ENCODE results near the gene CCDC127. TPM values are rescaled to one million over a fixed set of nuclear protein-coding genes. Genes with fewer than 3 reads are reported as not detected.

Gene CCDC127
- total RNA-seq, 4 donors from 2014 or later, result 4.1 to 9.0 (median 7.2) TPM

GRCh38 chr5:191036-191948 is 26.7 kb downstream of the CCDC127 start, which contains the start of gene LRRC14B:
LRRC14B (plus strand) TSS chr5:191495; CDS start chr5:191539, 44 bp downstream.
- no peaks in the 10 kb centered on the region for H3K9me3 ChIP-seq
- H3K27me3 ChIP-seq, result no peaks in the 10 kb centered on the region
- H3K4me3 ChIP-seq, result peak within 1 kb of the TSS in 1 of 4 donors; percentile 33
- TF ChIP-seq POLR2A (IDR thresholded peaks at IDR 0.05) (no peak), CTCF (IDR thresholded peaks at IDR 0.05) (no peak)
- no peaks in the 10 kb centered on the region for H3K36me3 ChIP-seq
- H3K27ac ChIP-seq, result peak within 1 kb of the TSS in 2 of 4 donors; percentile 1 to 11
- DNase-seq, result peak in 2 of 3 donors; percentile 49 to 53
- H3K4me1 ChIP-seq, result peaks cover 0 to 17% (median 3%) of the 10 kb centered on the region in 4 donors

- no peaks in the 10 kb centered on the region for H3K36me3 ChIP-seq
- H3K4me1 ChIP-seq, result peaks cover 0 to 17% (median 3%) of the 10 kb centered on the region in 4 donors
- peak overlapping the region in 1 of 4 donors; percentile 11 for H3K27ac ChIP-seq
- TF ChIP-seq CTCF (IDR thresholded peaks at IDR 0.05), result no peak
- TF ChIP-seq POLR2A (IDR thresholded peaks at IDR 0.05), result no peak
- H3K4me3 ChIP-seq, result no peak overlapping the region
- H3K9me3 ChIP-seq, result no peaks in the 10 kb centered on the region
- DNase-seq, result peak in 1 of 3 donors; percentile 25
- H3K27me3 ChIP-seq, result no peaks in the 10 kb centered on the region
These were observed 27.5 kb downstream of the CCDC127 start for GRCh38 chr5:190366-191035.

GRCh38 chr5:189976-190365 is 28.0 kb downstream of the CCDC127 start:
- no peaks in the 10 kb centered on the region for H3K9me3 ChIP-seq
- no peak for TF ChIP-seq CTCF (IDR thresholded peaks at IDR 0.05)
- TF ChIP-seq POLR2A (IDR thresholded peaks at IDR 0.05), result no peak
- H3K27me3 ChIP-seq, result no peaks in the 10 kb centered on the region
- H3K4me3 ChIP-seq, result no peak overlapping the region
- H3K36me3 ChIP-seq, result no peaks in the 10 kb centered on the region
- H3K27ac ChIP-seq, result no peak overlapping the region
- peaks cover 0 to 17% (median 3%) of the 10 kb centered on the region in 4 donors for H3K4me1 ChIP-seq
- peak in 1 of 3 donors; percentile 25 for DNase-seq

GRCh38 chr5:189486-189885 is 28.5 kb downstream of the CCDC127 start:
- DNase-seq, result peak in 1 of 3 donors; percentile 22

More at GRCh38 chr5:189486-189885, 28.5 kb downstream of the CCDC127 start:
- H3K4me1 ChIP-seq, result peaks cover 0 to 17% (median 3%) of the 10 kb centered on the region in 4 donors
- TF ChIP-seq CTCF (IDR thresholded peaks at IDR 0.05) (no peak), POLR2A (IDR thresholded peaks at IDR 0.05) (no peak)
- H3K9me3 ChIP-seq, result no peaks in the 10 kb centered on the region
- no peak overlapping the region for H3K27ac ChIP-seq
- H3K4me3 ChIP-seq, result no peak overlapping the region
- no peaks in the 10 kb centered on the region for H3K27me3 ChIP-seq
- no peaks in the 10 kb centered on the region for H3K36me3 ChIP-seq

All from Peyer's patch (tissue), 4 donors.